HG02973 (cell line): ENCODE results near the gene FCHO2.

Experiments
- ATAC-seq: cut with Tn5 transposase; IDR thresholded peaks from one replicate; pipeline ENCODE4 v1.9.1; 2021; ENCODE audit warnings: moderate library complexity; ENCODE audit not compliant: unreplicated experiment

FCHO2 gene

DNA sequence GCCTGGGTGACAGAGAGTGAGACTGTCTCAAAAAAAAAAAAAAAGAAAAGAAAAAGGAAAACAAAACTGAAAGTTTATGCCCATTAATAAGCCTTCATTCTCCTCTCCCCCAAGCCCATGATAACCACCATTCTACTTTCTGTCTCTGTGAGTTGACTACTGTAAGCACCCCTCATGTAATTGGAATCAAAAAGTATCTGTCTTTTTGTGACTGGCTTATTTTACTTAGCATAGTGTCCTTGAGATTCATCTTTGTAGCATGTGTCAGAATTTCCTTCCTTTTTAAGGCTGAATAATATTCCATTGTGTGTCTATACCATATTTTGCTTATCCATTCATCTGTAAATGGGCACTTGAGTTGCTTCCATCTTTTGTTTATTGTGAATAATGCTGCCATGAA, 150.5 kb downstream of the FCHO2 start:
- no peak for ATAC-seq

GRCh38 chr5:73110190-73110589, 154.3 kb downstream of the FCHO2 start:
- ATAC-seq: no peak

- no peak for ATAC-seq
These were observed 155.7 kb downstream of the FCHO2 start for GRCh38 chr5:73111536-73111935.

DNA sequence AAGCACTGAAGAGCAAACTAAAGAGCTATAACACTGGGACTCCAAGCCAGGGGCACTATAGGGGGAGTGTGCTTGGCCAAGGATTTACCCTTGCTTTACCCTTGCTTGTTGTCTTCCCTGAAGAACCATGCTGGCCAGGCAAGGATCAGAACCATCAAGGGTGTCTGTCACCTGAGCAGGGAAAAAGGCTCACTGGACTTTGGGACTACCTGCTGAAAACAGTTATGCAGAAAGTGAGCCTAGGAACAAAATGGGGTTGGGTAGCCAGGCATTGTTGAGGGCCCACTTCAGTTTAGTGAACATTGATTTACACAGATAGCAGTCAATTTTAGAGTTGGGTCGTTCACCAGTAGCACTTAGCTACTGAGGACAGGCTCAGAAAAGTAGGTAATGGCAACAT, 156.5 kb downstream of the FCHO2 start:
- no peak for ATAC-seq

GRCh38 chr5:73114044-73114688, 158.3 kb downstream of the FCHO2 start:
- no peak for ATAC-seq

- no peak for ATAC-seq
These were observed 159.7 kb downstream of the FCHO2 start for GRCh38 chr5:73115399-73116051.

DNA sequence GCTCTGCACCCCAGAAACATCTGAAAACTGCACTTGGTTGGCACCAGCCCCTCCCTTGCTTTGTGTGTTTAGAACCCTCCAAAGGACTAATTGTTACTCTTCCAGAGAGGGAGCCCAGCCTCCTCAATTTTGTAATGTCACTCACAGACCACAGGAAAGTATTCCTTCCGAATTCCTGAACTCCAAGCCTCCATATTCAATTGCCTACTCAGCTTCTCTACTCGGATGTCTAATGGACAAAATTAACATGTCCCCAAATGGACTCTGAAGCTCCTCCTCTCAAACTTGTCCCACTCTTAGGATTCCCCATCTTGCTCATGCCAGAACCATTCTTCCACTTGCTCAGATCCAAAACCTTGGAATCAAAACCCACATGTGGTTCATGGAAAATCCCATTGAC, 160.7 kb downstream of the FCHO2 start:
- ATAC-seq: no peak

DNA sequence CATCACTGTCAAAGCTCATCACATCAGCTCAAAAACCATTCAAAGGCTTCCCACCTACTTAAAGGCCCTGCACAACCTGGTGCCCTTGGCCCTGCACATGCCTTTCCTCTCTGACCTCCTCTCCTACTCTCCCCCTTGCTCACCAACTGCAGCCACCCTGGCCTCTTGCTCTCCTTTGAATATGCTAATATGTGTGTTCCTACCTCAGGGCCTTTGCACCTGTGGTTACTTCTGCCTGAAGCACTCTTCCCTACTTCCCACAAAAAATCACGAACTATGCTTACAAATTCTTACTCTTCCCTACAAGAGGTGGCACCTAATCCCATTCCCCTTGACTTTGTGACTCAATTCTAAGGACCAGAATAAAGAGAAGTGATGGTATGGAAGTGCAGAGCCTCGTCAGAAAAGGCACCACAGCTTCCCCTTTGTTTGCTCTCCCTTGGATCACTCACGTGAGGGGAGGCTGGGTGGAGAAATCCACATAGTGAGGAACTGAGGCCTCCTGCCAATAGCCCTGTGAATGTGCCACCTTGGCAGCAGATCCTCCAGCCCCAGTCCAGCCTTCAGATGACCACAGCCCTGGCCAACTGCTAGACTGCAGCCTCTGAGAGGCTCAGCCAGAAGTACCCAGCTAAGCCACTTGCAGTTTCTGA, 161.4 kb downstream of the FCHO2 start:
- ATAC-seq: no peak

DNA sequence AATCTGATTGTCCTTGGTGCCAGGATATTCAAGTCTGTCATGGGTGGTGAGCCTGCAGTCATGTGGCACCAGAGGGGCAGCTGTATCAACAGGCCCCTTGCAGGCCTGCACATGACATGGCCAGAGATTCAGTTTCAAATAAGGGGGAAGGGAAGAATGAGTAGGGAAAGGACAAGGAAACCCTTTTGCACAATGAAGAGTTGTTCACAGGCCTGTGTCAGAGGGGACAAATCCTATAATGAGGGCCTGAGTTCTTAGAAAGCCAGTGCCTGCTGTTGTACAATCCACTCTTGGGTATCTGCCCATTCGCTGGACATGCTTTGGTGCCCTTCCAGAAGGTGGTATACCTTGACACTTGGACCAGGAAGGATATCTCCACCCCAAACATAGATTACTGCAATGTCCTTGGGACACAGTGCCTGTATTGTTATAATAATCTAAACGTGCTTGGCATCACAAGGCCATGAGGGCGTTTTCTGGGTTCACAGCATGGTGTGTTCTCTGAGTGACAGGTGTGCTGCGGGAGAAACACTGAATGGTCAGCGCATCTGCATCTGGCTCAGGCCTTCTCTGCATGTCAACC, 162.6 kb downstream of the FCHO2 start:
- no peak for ATAC-seq

DNA sequence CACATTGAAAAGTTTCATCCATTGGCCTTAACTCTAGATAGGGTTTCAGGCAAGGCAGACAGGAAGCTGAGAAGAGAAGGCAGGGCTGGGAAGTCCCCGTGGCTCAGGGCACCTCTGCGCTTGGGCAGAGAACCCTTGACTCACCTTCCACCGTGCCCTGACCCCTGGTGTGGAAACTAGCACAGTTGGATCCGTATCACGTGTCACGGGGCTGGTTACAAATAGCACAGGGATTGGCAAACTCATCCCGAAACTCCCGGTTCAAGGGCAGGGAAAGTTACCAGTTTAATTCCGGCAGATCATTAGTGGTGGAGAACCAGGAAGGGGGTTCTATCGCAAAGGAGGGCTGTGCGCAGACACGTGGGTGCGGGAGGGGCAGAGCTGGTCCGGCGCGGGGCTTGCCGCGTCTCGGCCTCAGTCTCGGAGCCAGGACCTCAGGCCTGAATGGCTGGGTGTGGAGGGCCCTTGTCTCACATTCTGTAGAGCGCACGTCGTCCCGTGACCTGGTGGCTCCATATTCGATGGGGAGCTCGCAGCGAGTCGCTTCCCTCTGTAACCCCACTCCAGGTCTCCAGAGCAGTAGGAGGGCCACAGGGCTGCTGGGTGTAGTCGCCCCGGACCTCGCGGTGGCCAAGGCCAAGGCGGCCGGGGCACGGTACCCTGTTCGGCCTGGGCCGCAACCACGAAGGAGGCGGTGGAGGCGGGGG, 163.8 kb downstream of the FCHO2 start:
- no peak for ATAC-seq

GRCh38 chr5:73120222-73121118, 164.6 kb downstream of the FCHO2 start, which contains the start of gene TMEM171:
Gene TMEM171, plus strand, starts transcription at chr5:73120575. Its CDS starts 2,799 bp downstream, at chr5:73123374.
- no peak for ATAC-seq

DNA sequence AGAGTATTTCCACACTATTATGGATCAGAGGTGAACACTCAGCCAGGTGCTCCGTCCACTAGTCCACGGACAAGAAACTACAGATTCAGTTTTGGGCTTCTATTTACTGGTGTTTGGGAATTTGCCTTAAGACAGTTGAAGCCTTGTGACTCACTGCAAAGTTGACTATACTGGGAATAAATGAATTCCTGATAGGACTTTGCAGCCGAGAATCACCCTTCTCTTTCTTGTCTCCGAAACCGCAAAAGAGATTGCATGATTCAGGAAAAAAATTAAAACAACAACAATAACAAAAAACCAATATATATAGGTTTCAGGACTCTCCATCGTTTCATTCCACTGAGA, 165.2 kb downstream of the FCHO2 start:
- no peak for ATAC-seq

DNA sequence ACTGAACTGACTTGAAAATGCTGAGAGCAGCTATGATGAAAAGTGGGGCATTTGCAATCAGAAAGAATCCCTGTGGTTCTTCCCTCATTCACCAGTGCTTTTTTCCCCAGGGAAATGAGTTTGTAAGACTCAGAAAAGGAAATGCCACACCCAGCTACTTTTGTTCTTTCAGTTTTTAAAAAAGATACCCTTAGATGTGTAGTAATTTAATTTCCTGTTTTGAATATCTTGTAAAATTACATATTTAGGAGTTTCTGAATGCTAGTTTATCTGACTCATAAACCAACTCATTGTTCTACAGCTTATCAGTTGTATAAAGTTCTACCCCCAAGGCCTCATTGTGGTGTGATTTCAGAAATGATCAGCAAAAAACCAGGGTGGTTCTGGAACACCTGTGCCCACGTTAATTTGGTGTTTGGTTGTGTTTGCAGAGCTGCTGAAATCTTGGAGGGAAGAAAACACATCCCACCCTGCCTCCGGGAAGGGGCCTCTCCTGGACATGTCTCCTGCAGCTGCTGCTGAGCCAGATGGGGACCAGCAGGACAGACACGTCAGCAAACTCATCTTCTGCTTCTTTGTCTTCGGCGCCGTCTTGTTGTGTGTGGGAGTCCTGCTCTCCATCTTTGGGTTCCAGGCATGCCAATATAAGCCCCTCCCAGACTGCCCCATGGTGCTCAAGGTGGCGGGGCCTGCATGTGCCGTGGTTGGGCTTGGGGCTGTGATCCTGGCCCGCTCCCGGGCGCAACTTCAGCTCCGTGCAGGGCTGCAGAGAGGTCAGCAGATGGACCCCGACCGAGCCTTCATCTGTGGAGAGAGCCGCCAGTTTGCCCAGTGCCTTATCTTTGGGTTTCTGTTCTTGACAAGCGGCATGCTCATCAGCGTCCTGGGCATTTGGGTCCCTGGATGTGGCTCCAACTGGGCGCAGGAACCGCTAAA, 167.3 kb downstream of the FCHO2 start:
- ATAC-seq: no peak

GRCh38 chr5:73125289-73125688, 169.4 kb downstream of the FCHO2 start:
- no peak for ATAC-seq

DNA sequence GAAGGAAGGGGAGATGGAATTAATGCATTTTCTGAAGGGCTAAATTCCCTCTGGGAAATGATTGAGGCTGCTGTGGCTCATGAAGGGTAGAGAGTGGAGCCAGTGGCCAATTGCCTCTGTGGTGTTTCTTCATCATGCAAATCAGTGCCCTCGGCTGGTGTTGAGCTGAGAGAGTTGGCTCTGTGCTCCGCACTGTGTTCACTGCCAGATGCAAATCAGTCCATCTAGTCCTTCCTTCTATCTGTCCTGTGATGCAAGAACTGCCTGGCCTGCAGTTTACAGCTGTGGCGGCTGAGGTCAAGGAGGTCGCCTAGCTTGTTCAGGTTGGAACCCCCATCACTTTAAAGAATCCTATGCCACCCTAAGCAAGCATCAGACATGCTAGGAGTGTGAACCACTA, 170.5 kb downstream of the FCHO2 start:
- no peak for ATAC-seq

GRCh38 chr5:73126957-73127356, 171.1 kb downstream of the FCHO2 start:
- no peak for ATAC-seq

- no peak for ATAC-seq
These were observed 173.3 kb downstream of the FCHO2 start for GRCh38 chr5:73129143-73129542.

GRCh38 chr5:73130811-73131210, 175.0 kb downstream of the FCHO2 start:
- no peak for ATAC-seq

GRCh38 chr5:73131711-73132425, 176.0 kb downstream of the FCHO2 start:
- ATAC-seq: no peak
